HepG2 (cell line): Measurements from ENCODE around the gene GNG3. TPM values are rescaled to one million over a fixed set of nuclear protein-coding genes. Genes with fewer than 3 reads are reported as not detected.

Experiments used
- ARHGAP35 ChIP-seq: sonication (generic); formaldehyde crosslinking; IDR thresholded peaks from 2 replicates; pipeline ENCODE4 v1.9.0; 2022; ENCODE audit warnings: mild to moderate bottlenecking, inconsistent platforms, moderate library complexity, missing genetic modification reagents, borderline replicate concordance
- HIVEP1 ChIP-seq: sonication (generic); formaldehyde crosslinking; IDR thresholded peaks from 2 replicates; pipeline ENCODE4 v1.4.0; 2020; ENCODE audit warnings: mild to moderate bottlenecking, missing genetic modification reagents
- HOXA5 ChIP-seq: sonication (generic); formaldehyde crosslinking; IDR thresholded peaks from 2 replicates; pipeline ENCODE4 v1.4.0; 2020; ENCODE audit warnings: missing genetic modification reagents
- MAFK ChIP-seq, 2 experiments: IDR thresholded peaks in 1 of 2; conservative IDR thresholded peaks in 1 of 2; 2 replicates each; pipeline ENCODE4 v1.6.1; 2011; ENCODE audit warnings: improper control_type of control experiment in 2 of 2, low read length in 2 of 2
- NPAS2 ChIP-seq: sonication (generic); formaldehyde crosslinking; IDR thresholded peaks from 2 replicates; pipeline ENCODE4 v1.8.0; 2022; ENCODE audit warnings: mild to moderate bottlenecking, missing genetic modification reagents, borderline replicate concordance
- SETDB1 ChIP-seq: sonication (generic); formaldehyde crosslinking; IDR thresholded peaks from 2 replicates; pipeline ENCODE4 v1.5.1; 2020; ENCODE audit warnings: missing genetic modification reagents, mild to moderate bottlenecking, borderline replicate concordance
- SPEN ChIP-seq: sonication (generic); formaldehyde crosslinking; IDR thresholded peaks from 2 replicates; pipeline ENCODE4 v1.5.1; 2020; ENCODE audit warnings: low read depth, mild to moderate bottlenecking, missing genetic modification reagents
- TBP ChIP-seq: sonication (generic); formaldehyde crosslinking; IDR thresholded peaks from 2 replicates; pipeline ENCODE4 v1.5.0; 2020; ENCODE audit warnings: missing genetic modification reagents
- TCF12 ChIP-seq, 2 experiments: fragments of 450-650 bp in 1 of 2; sonication (generic) in 1 of 2; formaldehyde crosslinking in 1 of 2; IDR thresholded peaks; 2 replicates each; pipeline versions ENCODE4 v1.6.1 to v1.8.0; 2017 to 2022; ENCODE audit warnings: antibody characterized with exemption in 1 of 2, mild to moderate bottlenecking in 1 of 2, missing genetic modification reagents in 1 of 2, moderate library complexity in 1 of 2
- TMF1 ChIP-seq: sonication (generic); formaldehyde crosslinking; IDR thresholded peaks from 2 replicates; pipeline ENCODE4 v1.8.1; 2022; ENCODE audit warnings: low read depth, missing genetic modification reagents
- ZFP36L2 ChIP-seq: sonication (generic); formaldehyde crosslinking; IDR thresholded peaks from 2 replicates; pipeline ENCODE4 v1.4.0; 2020; ENCODE audit warnings: missing genetic modification reagents
- ZNF232 ChIP-seq: sonication (generic); formaldehyde crosslinking; IDR thresholded peaks from 2 replicates; pipeline ENCODE4 v1.4.0; 2020; ENCODE audit warnings: missing genetic modification reagents, borderline replicate concordance
- ZNF235 ChIP-seq: sonication (generic); formaldehyde crosslinking; IDR thresholded peaks from 2 replicates; pipeline ENCODE4 v1.8.1; 2023; ENCODE audit warnings: mild to moderate bottlenecking, missing genetic modification reagents, borderline replicate concordance
- ZNF256 ChIP-seq: sonication (generic); formaldehyde crosslinking; conservative IDR thresholded peaks from 2 replicates; pipeline ENCODE4 v1.4.0; 2020; ENCODE audit warnings: missing genetic modification reagents
- ZNF274 ChIP-seq: sonication (generic); formaldehyde crosslinking; IDR thresholded peaks from 2 replicates; pipeline ENCODE4 v1.5.1; 2020; ENCODE audit warnings: mild to moderate bottlenecking, missing genetic modification reagents
- ZNF446 ChIP-seq: sonication (generic); formaldehyde crosslinking; IDR thresholded peaks from 2 replicates; pipeline ENCODE4 v1.5.0; 2020; ENCODE audit warnings: mild to moderate bottlenecking, missing genetic modification reagents
- ZNF792 ChIP-seq: IDR thresholded peaks from 2 replicates; pipeline ENCODE4 v1.6.1; 2016
- polyA plus RNA-seq, 8 experiments: library from polyadenylated mRNA; depleted of rRNA in 3 of 8; stranded (reverse) in 7 of 8; unstranded in 1 of 8; fragments of >200 nt; fragmentation: Illumina TruSeq in 4 of 8; extraction: Trizol in 4 of 8; gene quantifications; 2 replicates each; pipeline versions ENCODE4 v1.2.1 to v1.2.3, GENCODE V29; 2011 to 2016; ENCODE audit warnings: low read depth in 4 of 8, missing spikeins in 1 of 8, mixed read lengths in 1 of 8; ENCODE audit not compliant: insufficient read depth in 1 of 8
- total RNA-seq, 5 experiments: library from RNA; depleted of rRNA; stranded (reverse); fragments of >200 nt; fragmentation: Illumina TruSeq; extraction: Trizol; gene quantifications; 2 replicates each; pipeline ENCODE4 v1.2.3, GENCODE V29; 2016; ENCODE audit warnings: low read depth in 1 of 5
- TF ChIP-seq, protein P1 (sequence below): sonication (generic); formaldehyde crosslinking; IDR thresholded peaks from 2 replicates; pipeline ENCODE4 v1.9.0; 2021; ENCODE audit warnings: missing genetic modification reagents, mild to moderate bottlenecking, borderline replicate concordance
- TF ChIP-seq, protein P2 (sequence below): sonication (generic); formaldehyde crosslinking; IDR thresholded peaks from 2 replicates; pipeline ENCODE4 v1.5.1; 2020; ENCODE audit warnings: mild to moderate bottlenecking, missing genetic modification reagents
- TF ChIP-seq, protein P3 (sequence below): sonication (generic); formaldehyde crosslinking; IDR thresholded peaks from 2 replicates; pipeline ENCODE4 v1.5.0; 2020; ENCODE audit warnings: mild to moderate bottlenecking, missing genetic modification reagents
- TF ChIP-seq, protein P4 (sequence below), 2 experiments: sonication (generic) in 1 of 2; formaldehyde crosslinking in 1 of 2; IDR thresholded peaks; 2 replicates each; pipeline versions ENCODE4 v1.4.0 to v1.6.1; 2018 to 2020; ENCODE audit warnings: missing genetic modification reagents in 2 of 2, borderline replicate concordance in 1 of 2, low read depth in 1 of 2, mild to moderate bottlenecking in 1 of 2, missing biosample characterization in 1 of 2

GNG3 gene
- total and polyA plus RNA-seq, 2 of the 13 experiments (the other 11 are each of a cell fraction or from before 2014, with no cell fraction given): not detected

DNA sequence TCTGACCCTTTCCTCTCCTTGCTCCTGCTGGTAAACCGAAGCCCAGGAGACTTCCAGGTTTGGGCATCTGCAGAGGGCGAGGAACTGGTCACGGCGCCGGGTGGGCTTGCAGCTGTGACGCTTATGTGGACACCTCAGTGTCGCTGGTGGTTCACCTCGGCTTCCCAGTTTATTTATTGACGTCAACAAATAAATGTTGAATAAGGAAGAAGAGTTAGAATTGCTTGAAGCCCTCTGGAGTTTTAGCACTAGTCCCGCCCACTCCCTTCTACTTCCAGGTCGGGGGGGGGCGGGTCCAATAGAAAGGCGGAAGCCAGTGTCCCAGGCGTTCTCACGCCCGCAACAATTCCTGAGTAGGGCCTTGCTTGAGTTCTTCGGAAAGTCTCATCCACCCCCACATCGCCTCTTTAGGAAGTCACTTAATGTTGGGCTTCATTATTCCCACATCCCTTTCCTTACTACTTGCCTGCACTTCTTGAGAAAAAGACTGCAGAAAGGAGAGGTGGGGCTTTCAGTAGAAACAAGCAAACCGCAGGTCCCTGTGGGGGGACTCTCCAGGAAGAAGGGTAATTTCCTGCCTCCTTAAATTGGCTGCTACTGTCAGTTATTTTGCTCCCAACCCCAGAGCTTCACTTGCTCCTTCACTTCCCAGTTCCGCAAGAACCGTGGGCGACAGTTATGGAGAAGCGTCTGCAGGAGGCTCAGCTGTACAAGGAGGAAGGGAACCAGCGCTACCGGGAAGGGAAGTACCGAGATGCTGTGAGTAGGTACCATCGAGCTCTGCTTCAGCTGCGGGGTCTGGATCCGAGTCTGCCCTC, 20.9 kb downstream of the GNG3 start, which contains the start of gene TTC9C (continued):
- 0 out of 2 replicates have a peak, but pooled peaks have one; percentile 60 for TF ChIP-seq ZNF256 (CRISPR knock-in tag)
- no peak for TF ChIP-seq ZFP36L2 (CRISPR knock-in tag)
- TF ChIP-seq ZNF235 (CRISPR knock-in tag): no peak
- TF ChIP-seq, protein P1, sequence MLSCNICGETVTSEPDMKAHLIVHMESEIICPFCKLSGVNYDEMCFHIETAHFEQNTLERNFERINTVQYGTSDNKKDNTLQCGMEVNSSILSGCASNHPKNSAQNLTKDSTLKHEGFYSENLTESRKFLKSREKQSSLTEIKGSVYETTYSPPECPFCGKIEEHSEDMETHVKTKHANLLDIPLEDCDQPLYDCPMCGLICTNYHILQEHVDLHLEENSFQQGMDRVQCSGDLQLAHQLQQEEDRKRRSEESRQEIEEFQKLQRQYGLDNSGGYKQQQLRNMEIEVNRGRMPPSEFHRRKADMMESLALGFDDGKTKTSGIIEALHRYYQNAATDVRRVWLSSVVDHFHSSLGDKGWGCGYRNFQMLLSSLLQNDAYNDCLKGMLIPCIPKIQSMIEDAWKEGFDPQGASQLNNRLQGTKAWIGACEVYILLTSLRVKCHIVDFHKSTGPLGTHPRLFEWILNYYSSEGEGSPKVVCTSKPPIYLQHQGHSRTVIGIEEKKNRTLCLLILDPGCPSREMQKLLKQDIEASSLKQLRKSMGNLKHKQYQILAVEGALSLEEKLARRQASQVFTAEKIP: no peak
- TF ChIP-seq ZNF232: peak; percentile 86
- no peak for TF ChIP-seq SETDB1 (CRISPR knock-in tag)
- no peak for TF ChIP-seq MAFK (conservative IDR thresholded peaks at IDR 0.05 in 1 of 2, IDR thresholded peaks at IDR 0.05 in 1 of 2; ENCODE audit: low read length in 2 of 2)
- TF ChIP-seq, protein P2, sequence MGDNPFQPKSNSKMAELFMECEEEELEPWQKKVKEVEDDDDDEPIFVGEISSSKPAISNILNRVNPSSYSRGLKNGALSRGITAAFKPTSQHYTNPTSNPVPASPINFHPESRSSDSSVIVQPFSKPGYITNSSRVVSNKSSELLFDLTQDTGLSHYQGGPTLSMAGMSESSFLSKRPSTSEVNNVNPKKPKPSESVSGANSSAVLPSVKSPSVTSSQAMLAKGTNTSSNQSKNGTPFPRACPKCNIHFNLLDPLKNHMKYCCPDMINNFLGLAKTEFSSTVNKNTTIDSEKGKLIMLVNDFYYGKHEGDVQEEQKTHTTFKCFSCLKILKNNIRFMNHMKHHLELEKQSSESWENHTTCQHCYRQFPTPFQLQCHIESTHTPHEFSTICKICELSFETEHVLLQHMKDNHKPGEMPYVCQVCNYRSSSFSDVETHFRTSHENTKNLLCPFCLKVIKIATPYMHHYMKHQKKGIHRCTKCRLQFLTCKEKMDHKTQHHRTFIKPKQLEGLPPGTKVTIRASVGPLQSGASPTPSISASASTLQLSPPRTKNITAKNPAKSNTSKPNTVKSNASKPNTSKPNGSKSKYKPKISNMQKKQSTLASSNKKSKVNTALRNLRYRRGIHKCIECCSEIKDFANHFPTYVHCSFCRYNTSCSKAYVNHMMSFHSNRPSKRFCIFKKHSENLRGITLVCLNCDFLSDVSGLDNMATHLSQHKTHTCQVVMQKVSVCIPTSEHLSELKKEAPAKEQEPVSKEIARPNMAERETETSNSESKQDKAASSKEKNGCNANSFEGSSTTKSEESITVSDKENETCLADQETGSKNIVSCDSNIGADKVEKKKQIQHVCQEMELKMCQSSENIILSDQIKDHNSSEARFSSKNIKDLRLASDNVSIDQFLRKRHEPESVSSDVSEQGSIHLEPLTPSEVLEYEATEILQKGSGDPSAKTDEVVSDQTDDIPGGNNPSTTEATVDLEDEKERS (CRISPR knock-in tag): no peak
- TF ChIP-seq TMF1 (CRISPR knock-in tag): no peak
- TF ChIP-seq ARHGAP35 (CRISPR knock-in tag): no peak
- TF ChIP-seq, protein P3, sequence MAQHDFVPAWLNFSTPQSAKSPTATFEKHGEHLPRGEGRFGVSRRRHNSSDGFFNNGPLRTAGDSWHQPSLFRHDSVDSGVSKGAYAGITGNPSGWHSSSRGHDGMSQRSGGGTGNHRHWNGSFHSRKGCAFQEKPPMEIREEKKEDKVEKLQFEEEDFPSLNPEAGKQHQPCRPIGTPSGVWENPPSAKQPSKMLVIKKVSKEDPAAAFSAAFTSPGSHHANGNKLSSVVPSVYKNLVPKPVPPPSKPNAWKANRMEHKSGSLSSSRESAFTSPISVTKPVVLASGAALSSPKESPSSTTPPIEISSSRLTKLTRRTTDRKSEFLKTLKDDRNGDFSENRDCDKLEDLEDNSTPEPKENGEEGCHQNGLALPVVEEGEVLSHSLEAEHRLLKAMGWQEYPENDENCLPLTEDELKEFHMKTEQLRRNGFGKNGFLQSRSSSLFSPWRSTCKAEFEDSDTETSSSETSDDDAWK (CRISPR knock-in tag): no peak
- TF ChIP-seq TCF12 (IDR thresholded peaks at IDR 0.05): no peak
- no peak for TF ChIP-seq TCF12 (CRISPR knock-in tag; IDR thresholded peaks at IDR 0.05)
- no peak for TF ChIP-seq TBP
- TF ChIP-seq NPAS2: no peak
- no peak for TF ChIP-seq ZNF792 (CRISPR knock-in tag)
- TF ChIP-seq, protein P4, sequence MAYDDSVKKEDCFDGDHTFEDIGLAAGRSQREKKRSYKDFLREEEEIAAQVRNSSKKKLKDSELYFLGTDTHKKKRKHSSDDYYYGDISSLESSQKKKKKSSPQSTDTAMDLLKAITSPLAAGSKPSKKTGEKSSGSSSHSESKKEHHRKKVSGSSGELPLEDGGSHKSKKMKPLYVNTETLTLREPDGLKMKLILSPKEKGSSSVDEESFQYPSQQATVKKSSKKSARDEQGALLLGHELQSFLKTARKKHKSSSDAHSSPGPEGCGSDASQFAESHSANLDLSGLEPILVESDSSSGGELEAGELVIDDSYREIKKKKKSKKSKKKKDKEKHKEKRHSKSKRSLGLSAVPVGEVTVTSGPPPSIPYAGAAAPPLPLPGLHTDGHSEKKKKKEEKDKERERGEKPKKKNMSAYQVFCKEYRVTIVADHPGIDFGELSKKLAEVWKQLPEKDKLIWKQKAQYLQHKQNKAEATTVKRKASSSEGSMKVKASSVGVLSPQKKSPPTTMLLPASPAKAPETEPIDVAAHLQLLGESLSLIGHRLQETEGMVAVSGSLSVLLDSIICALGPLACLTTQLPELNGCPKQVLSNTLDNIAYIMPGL (CRISPR knock-in tag; IDR thresholded peaks at IDR 0.05; ENCODE audit: borderline replicate concordance in 1 of 2, low read depth in 1 of 2): no peak; a peak in 2 of 4 replicates
- TF ChIP-seq ZNF274: no peak
- no peak for TF ChIP-seq ZNF446 (CRISPR knock-in tag)
- TF ChIP-seq SPEN: peak; percentile 28; the same call in 1 of the 2 replicates
- TF ChIP-seq HIVEP1 (CRISPR knock-in tag): no peak
- TF ChIP-seq HOXA5 (CRISPR knock-in tag): peak; percentile 59; the same call in 1 of the 2 replicates
